HEK293 (cell line): ENCODE measurements around the gene ZFYVE19.

Experiments used
- SP2 ChIP-seq: fragments of 450-650 bp; formaldehyde crosslinking; IDR thresholded peaks from 2 replicates; pipeline ENCODE4 v1.5.1; 2016; ENCODE audit warnings: missing biosample characterization, missing genetic modification characterization
- ZNF37A ChIP-seq: fragments of 450-650 bp; IDR thresholded peaks from 2 replicates; pipeline ENCODE4 v1.5.1; 2018; ENCODE audit warnings: missing biosample characterization, missing genetic modification characterization
- TF ChIP-seq, protein P1 (sequence below): fragments of 450-650 bp; formaldehyde crosslinking; IDR thresholded peaks from 2 replicates; pipeline ENCODE4 v1.5.1; 2016; ENCODE audit warnings: missing biosample characterization, missing genetic modification characterization

- TF ChIP-seq ZNF37A (tag by site-specific recombination) (no peak), SP2 (tag by site-specific recombination) (no peak)
- TF ChIP-seq, protein P1, sequence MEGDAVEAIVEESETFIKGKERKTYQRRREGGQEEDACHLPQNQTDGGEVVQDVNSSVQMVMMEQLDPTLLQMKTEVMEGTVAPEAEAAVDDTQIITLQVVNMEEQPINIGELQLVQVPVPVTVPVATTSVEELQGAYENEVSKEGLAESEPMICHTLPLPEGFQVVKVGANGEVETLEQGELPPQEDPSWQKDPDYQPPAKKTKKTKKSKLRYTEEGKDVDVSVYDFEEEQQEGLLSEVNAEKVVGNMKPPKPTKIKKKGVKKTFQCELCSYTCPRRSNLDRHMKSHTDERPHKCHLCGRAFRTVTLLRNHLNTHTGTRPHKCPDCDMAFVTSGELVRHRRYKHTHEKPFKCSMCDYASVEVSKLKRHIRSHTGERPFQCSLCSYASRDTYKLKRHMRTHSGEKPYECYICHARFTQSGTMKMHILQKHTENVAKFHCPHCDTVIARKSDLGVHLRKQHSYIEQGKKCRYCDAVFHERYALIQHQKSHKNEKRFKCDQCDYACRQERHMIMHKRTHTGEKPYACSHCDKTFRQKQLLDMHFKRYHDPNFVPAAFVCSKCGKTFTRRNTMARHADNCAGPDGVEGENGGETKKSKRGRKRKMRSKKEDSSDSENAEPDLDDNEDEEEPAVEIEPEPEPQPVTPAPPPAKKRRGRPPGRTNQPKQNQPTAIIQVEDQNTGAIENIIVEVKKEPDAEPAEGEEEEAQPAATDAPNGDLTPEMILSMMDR, result no peak
These were observed 17.8 kb upstream of the ZFYVE19 start for GRCh38 chr15:40789119-40789518.
